Mammary epithelial cell (primary cell): ENCODE results near the gene GRID2IP.

Experiments used
- CTCF ChIP-seq, 2 donors: IDR thresholded peaks in 1 of 2; conservative IDR thresholded peaks in 1 of 2; 2 replicates each; pipeline ENCODE4 v1.5.1; 2011 to 2012; ENCODE audit warnings: inconsistent platforms in 2 of 2, low read length in 2 of 2, mild to moderate bottlenecking in 2 of 2, control low read depth in 1 of 2, low read depth in 1 of 2; ENCODE audit not compliant: insufficient read depth in 1 of 2; ENCODE audit errors: extremely low read depth in 1 of 2
- EZH2 ChIP-seq: IDR thresholded peaks from 2 replicates; pipeline ENCODE4 v1.6.1; 2012; ENCODE audit warnings: low read length, inconsistent platforms, borderline replicate concordance

- TF ChIP-seq CTCF (conservative IDR thresholded peaks at IDR 0.05 in 1 of 2, IDR thresholded peaks at IDR 0.05 in 1 of 2; ENCODE audit: extremely low read depth in 1 of 2, insufficient read depth in 1 of 2, low read depth in 1 of 2, low read length in 2 of 2) = peak; percentile 65 to 91
- TF ChIP-seq EZH2 = no peak
Observed at GRCh38 chr7:6516387-6516983, 34.8 kb downstream of the GRID2IP start.
